ENCODE measurements around the gene ZNF784.

- no peak for TF ChIP-seq CTCF (conservative IDR thresholded peaks at IDR 0.05; ENCODE audit: low read length)
- TF ChIP-seq EZH2phosphoT487 (IDR thresholded peaks at IDR 0.05; ENCODE audit: borderline replicate concordance, low read depth, low read length) = no peak
Measured at GRCh38 chr19:55594996-55595545, 29.3 kb downstream of the ZNF784 start.
